ENCODE results near the gene NAP1L4.

DNA sequence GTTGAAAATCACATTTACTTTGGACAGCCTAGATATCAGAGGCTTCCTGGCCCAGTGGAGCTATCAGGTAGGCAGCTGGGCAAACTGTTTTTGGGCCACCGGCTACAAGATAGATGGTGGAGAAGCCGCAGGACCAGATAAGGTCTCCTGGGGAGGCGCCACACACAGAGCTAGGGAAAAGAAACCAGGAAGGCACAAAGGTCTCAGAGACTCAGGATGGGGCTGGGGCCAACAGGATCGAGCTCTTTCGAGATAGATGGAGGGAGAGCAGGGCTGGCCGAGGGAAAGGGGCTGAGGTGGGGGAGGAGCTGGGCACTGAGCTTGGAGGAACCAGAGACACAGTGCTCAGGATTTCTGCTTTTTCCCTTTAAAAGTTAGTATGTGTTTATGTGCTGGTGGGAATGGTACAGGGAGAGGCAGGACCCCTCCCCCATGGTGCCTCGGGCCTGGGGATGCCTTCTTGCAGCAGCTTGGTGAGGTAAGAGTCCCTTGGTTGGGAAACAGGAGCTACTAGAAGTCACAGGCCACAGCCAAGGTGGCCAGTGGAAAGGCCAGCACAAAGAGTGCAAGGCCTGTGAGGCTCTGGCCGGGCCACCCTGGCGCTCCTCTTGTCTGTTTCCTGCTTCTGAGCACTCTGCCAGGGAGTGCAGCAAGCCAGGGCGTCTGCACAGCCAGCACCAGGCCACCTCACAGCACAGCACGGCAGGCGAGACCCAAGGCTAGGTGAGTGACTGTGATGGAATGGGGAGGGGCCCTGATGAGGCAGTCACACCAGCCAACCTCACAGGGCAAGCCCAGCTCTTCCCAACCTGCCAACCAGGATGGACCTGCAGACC lies 11.5 kb upstream of the NAP1L4 start:
- TF ChIP-seq POLR2AphosphoS5 (IDR thresholded peaks at IDR 0.05; ENCODE audit: low read depth, low read length), result no peak
- no peak for TF ChIP-seq POLR2A (IDR thresholded peaks at IDR 0.05; ENCODE audit: low read depth, low read length)
- no peak for TF ChIP-seq PAX5 (IDR thresholded peaks at IDR 0.05; ENCODE audit: insufficient read depth, low read length, severe bottlenecking)
- no peak for TF ChIP-seq POU2F2 (IDR thresholded peaks at IDR 0.05; ENCODE audit: low read depth, low read length)
